D721Med (cell line): ENCODE data around the gene PCNT.

ENCODE experiments used
- DNase-seq: peaks from one replicate; pipeline ENCODE4 v3.0.0; 2011; ENCODE audit warnings: low spot score; ENCODE audit not compliant: insufficient read length
- FAIRE-seq: peaks from 2 replicates; lab custom pipeline; 2011; peaks lifted over from hg19 to GRCh38; lab: Jason Lieb, UNC
- TF ChIP-seq, protein P1 (sequence below): IDR thresholded peaks from 2 replicates; pipeline ENCODE4 v1.5.1; 2012; ENCODE audit warnings: mild to moderate bottlenecking, control low read depth; ENCODE audit not compliant: insufficient read depth; ENCODE audit errors: missing control alignments

The PCNT gene, protein sequence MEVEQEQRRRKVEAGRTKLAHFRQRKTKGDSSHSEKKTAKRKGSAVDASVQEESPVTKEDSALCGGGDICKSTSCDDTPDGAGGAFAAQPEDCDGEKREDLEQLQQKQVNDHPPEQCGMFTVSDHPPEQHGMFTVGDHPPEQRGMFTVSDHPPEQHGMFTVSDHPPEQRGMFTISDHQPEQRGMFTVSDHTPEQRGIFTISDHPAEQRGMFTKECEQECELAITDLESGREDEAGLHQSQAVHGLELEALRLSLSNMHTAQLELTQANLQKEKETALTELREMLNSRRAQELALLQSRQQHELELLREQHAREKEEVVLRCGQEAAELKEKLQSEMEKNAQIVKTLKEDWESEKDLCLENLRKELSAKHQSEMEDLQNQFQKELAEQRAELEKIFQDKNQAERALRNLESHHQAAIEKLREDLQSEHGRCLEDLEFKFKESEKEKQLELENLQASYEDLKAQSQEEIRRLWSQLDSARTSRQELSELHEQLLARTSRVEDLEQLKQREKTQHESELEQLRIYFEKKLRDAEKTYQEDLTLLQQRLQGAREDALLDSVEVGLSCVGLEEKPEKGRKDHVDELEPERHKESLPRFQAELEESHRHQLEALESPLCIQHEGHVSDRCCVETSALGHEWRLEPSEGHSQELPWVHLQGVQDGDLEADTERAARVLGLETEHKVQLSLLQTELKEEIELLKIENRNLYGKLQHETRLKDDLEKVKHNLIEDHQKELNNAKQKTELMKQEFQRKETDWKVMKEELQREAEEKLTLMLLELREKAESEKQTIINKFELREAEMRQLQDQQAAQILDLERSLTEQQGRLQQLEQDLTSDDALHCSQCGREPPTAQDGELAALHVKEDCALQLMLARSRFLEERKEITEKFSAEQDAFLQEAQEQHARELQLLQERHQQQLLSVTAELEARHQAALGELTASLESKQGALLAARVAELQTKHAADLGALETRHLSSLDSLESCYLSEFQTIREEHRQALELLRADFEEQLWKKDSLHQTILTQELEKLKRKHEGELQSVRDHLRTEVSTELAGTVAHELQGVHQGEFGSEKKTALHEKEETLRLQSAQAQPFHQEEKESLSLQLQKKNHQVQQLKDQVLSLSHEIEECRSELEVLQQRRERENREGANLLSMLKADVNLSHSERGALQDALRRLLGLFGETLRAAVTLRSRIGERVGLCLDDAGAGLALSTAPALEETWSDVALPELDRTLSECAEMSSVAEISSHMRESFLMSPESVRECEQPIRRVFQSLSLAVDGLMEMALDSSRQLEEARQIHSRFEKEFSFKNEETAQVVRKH (N-terminal part only)

DNA sequence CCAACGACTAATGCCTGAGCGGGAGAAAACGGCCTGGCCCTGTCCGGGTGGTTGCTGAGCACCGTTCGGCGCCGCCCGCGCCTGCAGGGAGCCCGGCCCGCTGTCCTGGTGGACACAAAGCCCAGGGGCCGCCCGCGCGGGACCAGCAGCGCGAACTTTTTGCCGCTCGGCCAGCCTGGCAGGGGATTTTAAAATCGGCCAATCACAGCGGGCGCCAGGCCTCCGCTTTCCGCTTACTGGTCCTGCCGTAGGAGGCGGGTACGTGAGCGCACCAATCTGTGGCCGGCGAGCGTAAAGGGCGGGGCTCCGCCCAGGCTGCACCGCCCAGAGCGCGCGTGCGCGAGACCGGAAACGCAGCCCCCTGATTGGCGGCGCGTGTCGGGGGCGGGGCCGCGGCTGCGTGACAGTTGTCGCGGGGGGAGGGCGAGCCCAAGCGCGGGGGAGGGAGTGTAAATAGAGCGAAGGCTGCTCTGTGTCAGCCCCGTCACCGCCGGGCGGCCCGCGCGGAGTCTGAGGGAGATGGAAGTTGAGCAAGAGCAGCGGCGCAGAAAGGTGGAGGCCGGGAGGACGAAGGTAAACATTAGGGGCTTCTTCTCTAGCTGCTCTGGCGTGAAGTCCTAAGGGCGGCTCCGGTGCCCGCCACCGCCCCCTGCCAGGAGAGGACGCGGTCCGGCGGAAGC is at the start of gene PCNT, which contains the start of gene C21orf58:
PCNT (plus strand) TSS at position 447 of the 680 bp plus-strand sequence; CDS start at position 520, 73 bp downstream.
C21orf58 (minus strand) TSS at position 161 of the 680 bp plus-strand sequence. CDS start 1,132 bp downstream, outside the sequence.
- DNase-seq (peak; percentile 95), FAIRE-seq (no peak)
- TF ChIP-seq, protein P1, sequence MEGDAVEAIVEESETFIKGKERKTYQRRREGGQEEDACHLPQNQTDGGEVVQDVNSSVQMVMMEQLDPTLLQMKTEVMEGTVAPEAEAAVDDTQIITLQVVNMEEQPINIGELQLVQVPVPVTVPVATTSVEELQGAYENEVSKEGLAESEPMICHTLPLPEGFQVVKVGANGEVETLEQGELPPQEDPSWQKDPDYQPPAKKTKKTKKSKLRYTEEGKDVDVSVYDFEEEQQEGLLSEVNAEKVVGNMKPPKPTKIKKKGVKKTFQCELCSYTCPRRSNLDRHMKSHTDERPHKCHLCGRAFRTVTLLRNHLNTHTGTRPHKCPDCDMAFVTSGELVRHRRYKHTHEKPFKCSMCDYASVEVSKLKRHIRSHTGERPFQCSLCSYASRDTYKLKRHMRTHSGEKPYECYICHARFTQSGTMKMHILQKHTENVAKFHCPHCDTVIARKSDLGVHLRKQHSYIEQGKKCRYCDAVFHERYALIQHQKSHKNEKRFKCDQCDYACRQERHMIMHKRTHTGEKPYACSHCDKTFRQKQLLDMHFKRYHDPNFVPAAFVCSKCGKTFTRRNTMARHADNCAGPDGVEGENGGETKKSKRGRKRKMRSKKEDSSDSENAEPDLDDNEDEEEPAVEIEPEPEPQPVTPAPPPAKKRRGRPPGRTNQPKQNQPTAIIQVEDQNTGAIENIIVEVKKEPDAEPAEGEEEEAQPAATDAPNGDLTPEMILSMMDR = no peak

DNA sequence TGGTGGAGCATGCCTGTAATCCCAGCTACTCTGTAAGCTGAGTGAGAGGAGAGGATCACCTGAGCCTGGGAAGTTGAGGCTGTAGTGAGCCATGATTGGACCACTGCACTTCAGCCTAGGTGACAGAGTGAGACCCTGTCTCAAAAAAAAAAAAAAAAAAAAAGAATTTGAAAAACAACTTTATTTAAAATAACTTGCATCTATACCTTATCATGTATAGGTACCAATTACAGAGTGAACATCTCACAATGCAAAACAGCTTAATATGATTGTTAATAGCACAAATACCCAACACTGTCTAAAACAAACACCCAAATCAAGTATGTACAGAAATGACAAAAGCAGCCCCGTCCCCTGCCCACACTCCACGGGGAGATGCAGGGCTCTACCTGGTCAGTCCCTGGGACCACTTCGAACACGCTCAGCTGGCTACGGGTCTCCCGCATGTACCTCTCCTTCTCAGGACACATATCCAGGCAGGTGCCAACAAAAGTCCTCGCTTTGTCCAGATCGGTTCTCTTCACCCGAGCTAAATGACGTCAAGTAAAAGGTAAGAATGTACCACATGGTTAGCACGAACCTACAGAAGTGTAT is 49.1 kb upstream of the PCNT start:
- TF ChIP-seq, protein P1 = no peak
- DNase-seq = no peak
- FAIRE-seq = no peak

DNA sequence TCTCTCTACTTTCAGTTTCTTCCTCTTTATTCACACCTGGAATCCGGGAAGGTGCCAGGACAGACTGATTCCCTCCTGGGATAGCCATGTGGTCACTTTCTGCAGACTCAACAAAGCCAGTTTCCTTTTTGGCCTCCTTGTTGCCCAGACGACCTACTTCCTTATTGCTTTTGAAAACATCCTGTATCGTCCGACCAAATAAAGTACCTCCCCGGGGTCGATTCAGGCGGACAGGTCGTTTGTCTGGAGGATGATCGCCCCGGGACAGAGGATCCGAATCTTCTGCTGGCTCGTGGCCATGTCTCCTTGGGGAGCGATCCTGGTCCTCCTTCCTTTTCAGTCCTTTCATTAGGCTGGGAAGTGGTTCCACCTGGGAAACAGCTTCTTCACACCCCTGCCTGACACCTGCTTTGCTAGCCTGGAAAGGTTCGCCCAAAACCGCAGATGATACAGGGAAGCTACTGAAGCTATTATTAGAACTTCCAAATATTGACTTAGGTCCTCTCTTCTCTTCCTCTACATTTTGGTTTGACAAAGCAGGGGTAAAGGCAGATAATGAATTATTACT is 39.8 kb upstream of the PCNT start:
- FAIRE-seq (no peak), DNase-seq (no peak)
- TF ChIP-seq, protein P1 = no peak

DNA sequence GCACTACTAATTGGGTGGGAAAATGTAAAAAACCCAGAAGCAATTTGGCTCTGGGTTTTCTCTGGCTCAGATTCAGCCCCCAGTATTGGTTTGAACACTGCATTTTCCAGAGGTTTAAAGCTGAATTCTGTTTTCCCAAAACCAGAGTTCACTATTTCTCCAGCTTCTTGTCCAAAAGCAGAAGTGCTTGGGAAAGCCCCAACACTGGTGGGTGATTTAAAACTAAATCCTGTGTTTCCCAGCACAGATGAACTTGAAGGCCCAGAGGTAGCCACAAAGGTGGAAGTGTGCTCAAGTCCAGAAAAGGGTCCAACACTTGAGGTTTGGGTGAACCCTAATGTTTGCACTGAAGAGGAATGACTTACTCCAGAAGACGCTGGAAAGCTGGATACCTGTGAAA is 39.2 kb upstream of the PCNT start:
- no peak for FAIRE-seq
- no peak for DNase-seq
- TF ChIP-seq, protein P1 = no peak

DNA sequence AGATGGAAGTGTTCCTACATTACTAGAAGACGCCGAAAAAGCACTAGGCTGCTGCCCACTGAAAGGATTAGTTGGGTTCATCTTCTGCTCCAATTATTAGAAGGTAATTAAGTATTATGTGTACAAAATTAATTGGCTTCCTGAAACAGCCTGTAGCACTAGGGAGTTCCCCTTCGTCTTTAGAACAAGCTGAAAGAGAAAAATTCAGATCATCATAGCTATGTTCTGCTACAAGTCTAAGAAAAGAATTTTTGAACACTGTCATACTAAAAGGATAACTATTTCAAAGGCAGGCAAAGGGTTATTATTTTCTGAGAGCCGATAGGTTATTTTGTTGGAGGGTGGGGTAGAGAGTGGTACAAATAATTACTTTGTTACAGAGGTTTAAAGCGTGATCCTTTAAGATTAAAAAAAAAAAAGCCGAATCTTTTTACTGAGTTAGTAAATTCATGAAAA is 38.7 kb upstream of the PCNT start, which contains the start of gene MCM3AP:
MCM3AP (minus strand) TSS at position 406 of the 456 bp plus-strand sequence; CDS start at position 81, 325 bp downstream.
- TF ChIP-seq, protein P1 = no peak
- DNase-seq = no peak
- no peak for FAIRE-seq
